LoVo (cell line): ENCODE results near the gene CREB5.
A peak's percentile ranks its signal among the peaks of the same experiment; 100 is the strongest.
"Not testable (repeated sequence)": the region's sequence is repeated elsewhere in the genome, so short reads cannot be mapped to it uniquely, and the experiment has no call there.

Experiments used
- DNase-seq: peaks from one replicate; pipeline ENCODE4 v3.0.0-alpha.2; 2016; ENCODE audit warnings: low spot score

CREB5 gene

GRCh38 chr7:28782362-28782761, 370.0 kb downstream of the CREB5 start:
- no peak for DNase-seq

GRCh38 chr7:28784171-28784902, 372.0 kb downstream of the CREB5 start:
- DNase-seq = no peak

GRCh38 chr7:28785041-28785995, 373.0 kb downstream of the CREB5 start:
- DNase-seq = no peak

GRCh38 chr7:28786156-28786555, 373.8 kb downstream of the CREB5 start:
- DNase-seq = not testable (repeated sequence)

- DNase-seq = no peak
These were observed 374.8 kb downstream of the CREB5 start for GRCh38 chr7:28787106-28787505.

- no peak for DNase-seq
These were observed 378.1 kb downstream of the CREB5 start for GRCh38 chr7:28790467-28790866.

- no peak for DNase-seq
These were observed 380.5 kb downstream of the CREB5 start for GRCh38 chr7:28792858-28793257.

- DNase-seq = no peak
These were observed 381.2 kb downstream of the CREB5 start for GRCh38 chr7:28793381-28794085.

GRCh38 chr7:28798274-28798673, 386.0 kb downstream of the CREB5 start:
- DNase-seq = no peak

- no peak for DNase-seq
These were observed 387.3 kb downstream of the CREB5 start for GRCh38 chr7:28799619-28800018.

GRCh38 chr7:28800150-28800549, 387.8 kb downstream of the CREB5 start:
- no peak for DNase-seq

- no peak for DNase-seq
These were observed 390.1 kb downstream of the CREB5 start for GRCh38 chr7:28802450-28802849.

GRCh38 chr7:28804157-28804556, 391.8 kb downstream of the CREB5 start:
- no peak for DNase-seq

- no peak for DNase-seq
These were observed 392.7 kb downstream of the CREB5 start for GRCh38 chr7:28804990-28805389.

GRCh38 chr7:28806841-28807240, 394.5 kb downstream of the CREB5 start:
- DNase-seq = no peak

GRCh38 chr7:28807396-28807994, 395.2 kb downstream of the CREB5 start:
- DNase-seq = peak; percentile 10

GRCh38 chr7:28808796-28809533, 396.6 kb downstream of the CREB5 start:
- no peak for DNase-seq

- DNase-seq = no peak
These were observed 398.7 kb downstream of the CREB5 start for GRCh38 chr7:28811008-28811407.

GRCh38 chr7:28811701-28812430, 399.5 kb downstream of the CREB5 start:
- no peak for DNase-seq

GRCh38 chr7:28812616-28813015, 400.3 kb downstream of the CREB5 start:
- no peak for DNase-seq
